ENCODE data around the gene EFCAB12. TPM values are rescaled to one million over a fixed set of nuclear protein-coding genes. Genes with fewer than 3 reads are reported as not detected.

The EFCAB12 gene
- total and polyA plus RNA-seq, 2 of the 4 experiments (the other 2 are of a cell fraction): under 0.01 to 0.17 TPM

DNA sequence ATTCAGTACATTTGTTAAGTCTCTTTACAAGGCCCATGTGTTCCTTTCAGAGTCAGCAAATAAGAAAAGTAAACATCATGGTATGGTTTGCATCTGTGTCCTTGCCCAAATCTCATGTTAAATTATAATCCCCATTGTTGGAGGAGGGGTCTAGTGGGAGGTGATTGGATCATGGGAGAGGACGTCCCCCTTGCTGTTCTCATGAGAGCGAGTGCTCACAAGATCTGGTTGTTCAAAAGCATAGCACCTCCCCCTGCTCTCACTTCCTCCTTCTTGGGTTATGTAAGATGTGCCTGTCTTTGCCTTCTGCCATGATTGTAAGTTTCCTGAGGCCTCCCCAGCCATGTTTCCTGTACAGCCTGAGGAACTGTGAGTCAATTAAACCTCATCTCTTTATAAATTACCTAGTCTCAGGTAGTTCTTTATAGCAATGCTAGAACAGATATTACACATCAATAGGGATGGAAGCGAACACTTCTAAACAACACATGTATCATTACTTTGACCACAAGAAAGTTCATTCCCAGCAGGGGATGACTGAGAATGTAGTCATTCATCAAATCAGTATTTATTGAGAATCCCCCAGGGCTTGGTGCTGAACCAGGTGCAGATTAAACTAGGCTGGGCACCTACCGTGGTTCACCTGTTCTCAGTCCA lies 4.1 kb downstream of the EFCAB12 start:
- Histone ChIP-seq H3K4me2 (ENCODE audit: low read depth, low read length) (no peak overlapping the region), H3K27me3 (ENCODE audit: control insufficient read depth, insufficient read depth, low read length) (no peaks in the 10 kb centered on the region), H2BK5ac (ENCODE audit: low read depth, low read length, poor library complexity, severe bottlenecking) (no peak overlapping the region), H2BK15ac (ENCODE audit: low read depth, low read length) (peak overlapping the region; percentile 63; the same call in 1 of the 3 replicates), H4K91ac (ENCODE audit: insufficient read depth, low read depth, low read length) (no peak overlapping the region; the same call in 1 of the 2 replicates), H3K14ac (replicated peaks; ENCODE audit: low read depth, low read length) (peak overlapping the region; percentile 71), H4K8ac (ENCODE audit: low read depth in 2 of 2, low read length in 2 of 2) (peak overlapping the region in 1 of 2 experiments; percentile 11; a peak in 2 of 4 replicates), H3K9ac (ENCODE audit: low read depth, low read length) (no peak overlapping the region), H3K9me3 (ENCODE audit: control insufficient read depth, insufficient read depth, low read length) (no peaks in the 10 kb centered on the region; the same call in 1 of the 2 replicates), H2AFZ (replicated peaks; ENCODE audit: low read length, poor library complexity) (peak overlapping the region; percentile 58), H3K18ac (ENCODE audit: low read depth, low read length) (peak overlapping the region; percentile 50), H3K4ac (ENCODE audit: low read depth, low read length) (peak overlapping the region; percentile 60), H3K27ac (ENCODE audit: insufficient read depth, low read length) (no peak overlapping the region), H2AK5ac (ENCODE audit: low read depth, low read length) (peak overlapping the region; percentile 51; the same call in 1 of the 2 replicates), H3K4me1 (ENCODE audit: control insufficient read depth, insufficient read depth, low read length) (peaks cover 5% of the 10 kb centered on the region), H3K79me1 (ENCODE audit: low read depth in 1 of 2, low read length in 2 of 2) (no peaks in the 10 kb centered on the region), H3K36me3 (ENCODE audit: control insufficient read depth, insufficient read depth, low read length) (no peaks in the 10 kb centered on the region), H3K56ac (ENCODE audit: extremely low read depth, insufficient read depth, low read length) (no peak overlapping the region), H2BK20ac (ENCODE audit: low read depth, low read length) (peak overlapping the region; percentile 27; the same call in 1 of the 2 replicates), H3K9me1 (ENCODE audit: insufficient read depth, low read length) (peaks cover 9% of the 10 kb centered on the region; the same call in 1 of the 2 replicates), H2BK120ac (ENCODE audit: low read depth, low read length) (no peak overlapping the region; the same call in 1 of the 2 replicates), H3K4me3 (ENCODE audit: insufficient read depth, low read depth, low read length) (no peak overlapping the region), H3K23ac (ENCODE audit: low read depth, low read length) (no peak overlapping the region), H2AK9ac (replicated peaks; ENCODE audit: low read depth, low read length, poor library complexity) (no peak overlapping the region), H4K5ac (ENCODE audit: low read depth, low read length) (peak overlapping the region; percentile 21; the same call in 1 of the 2 replicates), H4K20me1 (ENCODE audit: insufficient read depth, low read length) (no peaks in the 10 kb centered on the region)
- ChIA-PET CTCF (no interaction called here), POLR2A (ENCODE audit: unreplicated experiment) (no interaction called here)
- no CpG with 5 or more reads among the region's 4 CpGs for WGBS, 2 experiments (ENCODE audit: extremely low coverage in 2 of 2, insufficient read length in 1 of 2)
- intact Hi-C loops (cut with micrococcal nuclease): no loop called here
- no TSS peak for BruUV-seq (replicated peaks)
- ATAC-seq (ENCODE audit: low read depth) (no peak), DNase-seq (peak; percentile 24)
- in situ Hi-C loops (cut with MboI; ENCODE audit: low sequenced_read_pairs): no loop called here
- dilution Hi-C loops (cut with HindIII; ENCODE audit: low sequenced_read_pairs, unreplicated experiment): no loop called here
- no peak for TF ChIP-seq MAFK (IDR thresholded peaks at IDR 0.05; ENCODE audit: low read depth, low read length)
